Measurements from ENCODE around the gene PBX2.

GRCh38 chr6:32191696-32192607, 1.9 kb upstream of the PBX2 start:
- no peak for TF ChIP-seq CTCF (IDR thresholded peaks at IDR 0.05)
- no peak for TF ChIP-seq POLR2A (IDR thresholded peaks at IDR 0.05)

Measured in heart left ventricle (tissue), 13 donors.